Left lobe of liver (tissue), 2 donors: ENCODE results near the gene KIF3B. TPM values are rescaled to one million over a fixed set of nuclear protein-coding genes. Genes with fewer than 3 reads are reported as not detected.
"Not testable (repeated sequence)": the region's sequence is repeated elsewhere in the genome, so short reads cannot be mapped to it uniquely, and the experiment has no call there.

Experiments used
- ATAC-seq: fragments of 200-7000 bp; cut with Tn5 transposase; one replicate; pipeline ENCODE4 v1.9.1; 2020; ENCODE audit warnings: mild to moderate bottlenecking, moderate library complexity
- DNase-seq: peaks from one replicate; pipeline ENCODE4 v3.0.0-alpha.2; 2020; ENCODE audit warnings: low spot score
- total RNA-seq: library from RNA; stranded (reverse); gene quantifications from one replicate; pipeline ENCODE4 v1.2.1, GENCODE V29; 2021
- donor health status: DM: no; HTN: no; CAD: no; lungs with moderate emphysema.
- donor health status: DM: no; HTN: yes; CAD: no.

Gene KIF3B
- total RNA-seq, 1 donor from 2014 or later, result 19.3 TPM

- DNase-seq, ATAC-seq: not testable (repeated sequence)
Observed at GRCh38 chr20:32380037-32380436, 102.6 kb downstream of the KIF3B start.

GRCh38 chr20:32380745-32381144 is 103.3 kb downstream of the KIF3B start:
- no peak for DNase-seq
- ATAC-seq, result no peak

- DNase-seq (no peak), ATAC-seq (no peak)
Observed at GRCh38 chr20:32382102-32382950, 104.9 kb downstream of the KIF3B start.

- ATAC-seq, DNase-seq: not testable (repeated sequence)
Observed at GRCh38 chr20:32383441-32383840, 106.0 kb downstream of the KIF3B start.

Other genes starting within 250 kb of the KIF3B start
- 3.7 TPM for gene HCK, start 225.4 kb upstream of the KIF3B start, total RNA-seq
- gene TM9SF4, start 167.9 kb upstream of the KIF3B start, total RNA-seq, result 25.3 TPM
- 2.8 TPM for gene PLAGL2, start 69.9 kb upstream of the KIF3B start, total RNA-seq
- 39.2 TPM for gene POFUT1, start 69.8 kb upstream of the KIF3B start, total RNA-seq
- gene ASXL1, start 80.7 kb downstream of the KIF3B start, total RNA-seq, result 28.5 TPM